Lower leg skin (tissue), 3 donors: ENCODE data around the gene JMJD1C.

Source experiments
- POLR2A ChIP-seq, 2 donors: fragments of 450-650 bp; IDR thresholded peaks; one replicate each; pipeline ENCODE4 v1.6.1; 2016 to 2017; ENCODE audit warnings: antibody characterized with exemption in 2 of 2, mild to moderate bottlenecking in 1 of 2, moderate library complexity in 1 of 2
- TF ChIP-seq, protein P1 (sequence below), 3 donors: fragments of 450-650 bp; IDR thresholded peaks; one replicate each; pipeline ENCODE4 v1.5.1; 2016; ENCODE audit warnings: antibody characterized with exemption in 3 of 3, mild to moderate bottlenecking in 3 of 3, moderate library complexity in 2 of 3

DNA sequence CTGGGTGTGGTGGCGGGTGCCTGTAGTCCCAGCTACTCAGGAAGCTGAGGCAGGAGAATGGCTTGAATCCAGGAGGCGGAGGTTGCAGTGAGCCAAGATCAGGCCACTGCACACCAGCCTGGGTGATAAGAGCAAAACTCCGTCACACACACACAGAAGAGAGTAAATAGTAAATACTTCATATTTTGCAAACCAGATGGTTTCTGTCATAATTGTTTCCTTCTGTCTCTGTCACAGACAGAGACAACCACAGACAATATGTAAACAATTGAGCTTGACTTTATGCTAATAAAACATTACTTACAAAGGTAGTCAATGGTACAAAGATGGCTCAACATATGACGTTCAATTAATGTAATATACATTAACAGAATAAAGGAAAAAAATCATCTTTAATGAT is 83.7 kb downstream of the JMJD1C start:
- TF ChIP-seq, protein P1, sequence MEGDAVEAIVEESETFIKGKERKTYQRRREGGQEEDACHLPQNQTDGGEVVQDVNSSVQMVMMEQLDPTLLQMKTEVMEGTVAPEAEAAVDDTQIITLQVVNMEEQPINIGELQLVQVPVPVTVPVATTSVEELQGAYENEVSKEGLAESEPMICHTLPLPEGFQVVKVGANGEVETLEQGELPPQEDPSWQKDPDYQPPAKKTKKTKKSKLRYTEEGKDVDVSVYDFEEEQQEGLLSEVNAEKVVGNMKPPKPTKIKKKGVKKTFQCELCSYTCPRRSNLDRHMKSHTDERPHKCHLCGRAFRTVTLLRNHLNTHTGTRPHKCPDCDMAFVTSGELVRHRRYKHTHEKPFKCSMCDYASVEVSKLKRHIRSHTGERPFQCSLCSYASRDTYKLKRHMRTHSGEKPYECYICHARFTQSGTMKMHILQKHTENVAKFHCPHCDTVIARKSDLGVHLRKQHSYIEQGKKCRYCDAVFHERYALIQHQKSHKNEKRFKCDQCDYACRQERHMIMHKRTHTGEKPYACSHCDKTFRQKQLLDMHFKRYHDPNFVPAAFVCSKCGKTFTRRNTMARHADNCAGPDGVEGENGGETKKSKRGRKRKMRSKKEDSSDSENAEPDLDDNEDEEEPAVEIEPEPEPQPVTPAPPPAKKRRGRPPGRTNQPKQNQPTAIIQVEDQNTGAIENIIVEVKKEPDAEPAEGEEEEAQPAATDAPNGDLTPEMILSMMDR (IDR thresholded peaks at IDR 0.05) = no peak
- no peak for TF ChIP-seq POLR2A (IDR thresholded peaks at IDR 0.05)
